Hematopoietic multipotent progenitor cell (in vitro differentiated cells): ENCODE results near the gene VWA5A. TPM values are rescaled to one million over a fixed set of nuclear protein-coding genes. Genes with fewer than 3 reads are reported as not detected.
"Not testable (repeated sequence)": the region's sequence is repeated elsewhere in the genome, so short reads cannot be mapped to it uniquely, and the experiment has no call there.

Experiments
- DNase-seq, 3 donors: peaks; one replicate each; pipeline ENCODE4 v3.0.0-alpha.2; 2011 to 2015; ENCODE audit warnings: low read depth in 2 of 3, low spot score in 2 of 3
- total RNA-seq: library from RNA; depleted of rRNA; stranded (reverse); fragments of >200 nt; gene quantifications from one replicate; pipeline ENCODE4 v1.2.3, GENCODE V29; 2012

VWA5A gene
- total RNA-seq, 1 donor = 19.1 TPM

DNA sequence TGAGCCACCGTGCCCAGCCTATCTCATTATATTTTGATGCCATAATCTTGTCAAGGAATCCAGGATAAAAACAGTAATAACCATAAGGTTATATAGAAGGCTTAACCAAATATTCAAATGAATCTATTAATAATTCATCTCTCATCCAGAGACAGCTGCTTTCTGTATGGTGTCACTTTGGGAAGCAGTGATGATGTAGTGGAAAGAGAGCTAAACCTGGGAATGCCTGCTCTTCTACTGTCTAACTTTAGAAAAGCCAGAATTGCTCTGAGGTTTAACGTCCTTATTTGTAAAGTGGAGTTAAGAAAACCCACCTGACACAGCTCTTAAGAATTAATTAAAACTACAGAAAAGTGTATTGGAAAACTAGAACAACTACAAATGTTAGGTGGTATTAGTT, 38.6 kb downstream of the VWA5A start:
- DNase-seq = no peak

DNA sequence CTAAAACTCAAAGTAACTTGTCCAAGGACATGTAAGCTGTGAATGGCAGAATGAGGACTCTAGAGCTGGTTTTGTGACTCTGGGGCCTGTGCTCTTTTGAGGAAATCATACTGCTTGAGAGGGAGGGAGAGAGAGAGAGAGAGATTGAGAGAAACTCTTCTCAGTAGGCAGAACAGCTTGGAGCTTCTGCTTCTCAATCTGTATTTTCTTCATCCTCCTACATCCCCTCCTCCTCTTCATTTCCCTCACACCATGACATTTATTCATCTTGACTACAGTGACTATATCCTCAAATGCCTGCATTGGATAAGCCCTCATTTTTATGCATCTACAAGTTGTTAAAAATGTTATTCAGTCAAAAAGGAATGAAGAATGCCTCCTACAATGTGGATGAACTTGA, 44.2 kb downstream of the VWA5A start:
- DNase-seq = no peak

DNA sequence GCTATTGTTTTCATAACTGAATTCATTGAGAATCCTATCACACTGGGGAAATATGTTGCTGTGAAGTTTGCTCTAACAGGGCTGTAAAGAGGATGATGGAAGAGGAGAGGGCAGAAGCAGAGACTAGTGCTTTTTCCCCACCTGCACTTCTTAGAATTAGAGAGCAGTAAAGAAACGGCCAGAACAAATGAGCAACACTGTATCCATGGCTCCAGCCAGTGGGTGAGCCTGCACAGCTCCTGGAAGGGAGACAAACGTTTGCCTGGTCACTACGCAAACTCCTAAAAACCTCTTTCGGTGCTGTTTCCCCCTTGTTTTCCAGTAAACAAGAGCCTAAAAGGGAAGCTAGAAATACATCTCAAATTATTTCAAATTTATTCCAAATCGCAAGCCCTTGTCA, 45.7 kb downstream of the VWA5A start:
- DNase-seq = no peak

GRCh38 chr11:124167826-124168231, 52.6 kb downstream of the VWA5A start:
- DNase-seq = no peak

DNA sequence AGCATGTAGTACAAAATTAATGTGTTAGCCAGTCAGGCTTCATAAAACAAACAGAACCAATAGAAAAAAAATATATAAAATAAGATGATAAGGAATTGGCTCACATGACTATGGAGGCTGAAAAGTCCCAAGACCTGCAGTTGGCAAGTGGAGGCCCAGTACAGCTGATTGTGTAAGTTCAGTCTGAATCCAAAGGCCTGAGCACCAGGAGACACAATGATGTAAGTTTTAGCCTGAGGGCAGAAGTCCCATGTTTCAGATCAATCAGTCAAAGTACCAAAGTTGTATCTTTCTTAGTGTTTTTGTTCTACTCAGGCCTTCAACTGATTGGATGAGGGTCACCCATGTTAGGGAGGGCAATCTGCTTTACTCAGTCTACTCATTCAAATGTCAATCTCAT, 53.5 kb downstream of the VWA5A start:
- no peak for DNase-seq

DNA sequence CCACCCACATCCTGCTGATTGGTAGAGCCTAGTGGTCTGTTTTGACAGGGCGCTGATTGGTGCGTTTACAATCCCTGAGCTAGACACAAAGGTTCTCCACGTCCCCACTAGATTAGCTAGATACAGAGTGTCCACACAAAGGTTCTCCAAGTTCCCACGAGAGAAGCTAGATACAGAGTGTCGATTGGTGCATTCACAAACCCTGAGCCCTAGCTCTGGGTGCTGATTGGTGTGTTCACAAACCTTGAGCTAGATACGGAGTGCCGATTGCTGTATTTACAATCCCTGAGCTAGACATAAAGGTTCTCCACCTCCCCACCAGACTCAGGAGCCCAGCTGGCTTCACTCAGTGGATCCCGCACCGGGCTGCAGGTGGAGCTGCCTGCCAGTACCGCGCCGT, 55.1 kb downstream of the VWA5A start:
- not testable (repeated sequence) for DNase-seq

GRCh38 chr11:124170801-124171586, 55.7 kb downstream of the VWA5A start:
- DNase-seq = no peak

DNA sequence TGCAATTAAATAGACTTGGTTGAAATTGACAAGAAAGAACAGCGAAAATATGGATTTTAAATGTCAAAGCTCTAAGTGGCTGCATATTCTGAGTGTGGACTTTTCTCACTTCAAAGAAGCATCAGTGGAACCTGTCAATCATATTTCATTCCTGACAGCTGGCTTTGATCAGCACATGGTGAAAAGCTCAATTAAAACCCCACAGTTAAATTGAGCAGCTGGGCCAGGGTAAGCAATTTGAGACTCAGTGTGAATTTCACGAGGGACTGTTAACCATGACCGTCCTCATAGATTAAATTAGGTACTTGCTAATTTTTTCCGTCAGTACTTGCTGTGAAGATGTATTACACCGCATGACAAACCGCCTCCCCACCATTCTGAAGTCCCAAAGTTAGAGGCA, 56.9 kb downstream of the VWA5A start:
- DNase-seq = no peak

DNA sequence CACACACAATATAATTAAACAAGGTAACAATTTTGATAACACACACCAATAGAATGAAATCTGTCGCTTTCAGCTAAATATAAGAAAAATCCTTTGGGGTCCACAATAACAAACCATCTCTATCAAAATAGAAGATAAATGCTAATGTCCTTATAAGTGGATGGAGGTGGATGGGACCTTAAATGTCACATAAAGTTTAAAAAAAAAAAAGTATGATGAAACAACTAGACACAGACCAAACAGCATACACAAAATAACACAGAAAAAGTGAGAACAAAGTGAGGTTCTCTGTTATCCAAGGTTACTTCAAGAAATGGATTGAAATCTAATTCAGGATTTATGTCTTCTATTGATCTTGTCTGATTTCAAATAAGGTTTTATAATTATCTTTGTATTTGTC, 57.3 kb downstream of the VWA5A start:
- no peak for DNase-seq

DNA sequence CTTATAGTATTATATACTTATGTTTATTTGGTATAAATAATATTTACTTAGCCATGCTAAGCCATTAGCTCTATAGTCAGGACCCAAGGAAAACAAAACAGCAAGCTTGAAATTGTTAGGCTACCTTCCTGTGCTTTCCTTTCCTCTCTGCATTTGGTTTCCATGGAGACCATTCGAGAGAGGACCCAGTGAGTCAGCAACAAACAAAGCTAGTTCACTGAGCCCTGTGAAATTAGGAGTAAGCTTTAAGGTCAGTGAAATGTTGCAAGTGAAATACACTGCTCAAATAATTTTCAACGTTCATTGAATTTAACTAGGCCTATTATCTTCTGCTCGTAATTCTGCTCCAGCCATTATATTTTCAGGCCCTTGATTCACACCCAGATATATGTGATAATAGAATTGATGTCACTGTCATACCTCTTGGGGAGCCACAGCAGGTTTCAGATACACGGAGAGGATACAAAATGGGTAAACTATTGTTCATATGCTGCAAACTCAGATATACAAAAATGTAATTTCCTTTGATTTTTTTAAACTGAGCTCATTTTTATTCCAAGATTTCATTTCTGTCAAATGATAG, 58.8 kb downstream of the VWA5A start:
- peak in 2 of 3 donors; percentile 44 to 73 for DNase-seq

DNA sequence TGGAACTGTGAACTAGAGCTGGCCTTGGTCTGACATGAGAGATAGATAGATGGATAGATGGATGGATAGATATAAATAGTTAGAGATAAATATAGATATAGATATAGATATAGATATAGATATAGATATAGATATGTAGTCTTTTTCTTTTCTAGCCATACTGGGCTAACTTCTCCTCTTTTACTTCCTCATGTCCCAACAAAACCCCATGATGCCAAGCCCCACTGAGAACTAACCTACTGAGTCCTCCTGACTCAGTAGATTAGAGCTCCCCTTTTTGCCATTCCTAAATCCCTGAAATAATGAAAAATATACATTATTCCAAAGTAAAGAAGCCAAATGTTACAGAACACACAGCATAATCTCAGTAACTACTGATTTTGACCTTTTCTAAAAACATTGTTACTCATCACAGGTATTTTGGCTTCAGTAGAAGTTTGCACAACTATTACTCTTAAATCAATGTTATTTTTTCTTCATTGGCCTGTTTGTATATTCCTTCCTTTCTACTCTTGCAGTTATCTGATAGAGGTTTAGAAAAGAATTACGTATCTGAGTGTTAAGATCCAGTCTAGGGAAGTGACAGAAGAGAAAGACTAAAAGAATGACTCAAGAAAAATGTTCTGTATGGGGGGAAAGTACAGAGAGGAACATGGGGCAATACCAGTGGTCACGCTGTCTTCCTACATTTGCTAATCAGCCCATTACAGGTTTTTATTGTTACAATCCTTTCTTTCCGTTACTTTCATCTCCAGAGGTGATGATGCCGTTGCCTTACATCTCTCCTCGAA, 61.9 kb downstream of the VWA5A start:
- DNase-seq = peak in 1 of 3 donors; percentile 19

DNA sequence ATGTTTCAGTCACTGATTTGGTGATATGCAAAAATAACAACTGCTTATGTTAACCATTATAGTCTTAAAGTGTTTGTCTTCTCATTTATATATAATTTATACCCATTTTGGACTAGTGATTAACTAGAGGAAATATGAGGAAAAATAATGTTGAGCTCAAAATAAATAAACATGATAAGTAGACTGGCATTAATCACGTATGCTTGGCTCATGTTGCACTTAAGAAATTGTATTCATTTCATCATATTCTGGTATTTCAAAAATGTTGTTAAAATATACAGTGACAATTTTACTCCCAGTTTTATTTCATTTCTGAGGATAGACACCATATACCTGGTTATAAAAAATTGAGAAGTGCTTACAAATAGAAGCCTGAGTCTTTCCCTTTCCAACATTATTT, 64.1 kb downstream of the VWA5A start:
- DNase-seq = no peak

- no peak for DNase-seq
Observed at GRCh38 chr11:124183068-124183467, 67.8 kb downstream of the VWA5A start, which contains the start of gene OR10D3. TSS of gene OR10D3 (plus strand) at chr11:124183345. CDS start at chr11:124185270, 1,925 bp downstream.

DNA sequence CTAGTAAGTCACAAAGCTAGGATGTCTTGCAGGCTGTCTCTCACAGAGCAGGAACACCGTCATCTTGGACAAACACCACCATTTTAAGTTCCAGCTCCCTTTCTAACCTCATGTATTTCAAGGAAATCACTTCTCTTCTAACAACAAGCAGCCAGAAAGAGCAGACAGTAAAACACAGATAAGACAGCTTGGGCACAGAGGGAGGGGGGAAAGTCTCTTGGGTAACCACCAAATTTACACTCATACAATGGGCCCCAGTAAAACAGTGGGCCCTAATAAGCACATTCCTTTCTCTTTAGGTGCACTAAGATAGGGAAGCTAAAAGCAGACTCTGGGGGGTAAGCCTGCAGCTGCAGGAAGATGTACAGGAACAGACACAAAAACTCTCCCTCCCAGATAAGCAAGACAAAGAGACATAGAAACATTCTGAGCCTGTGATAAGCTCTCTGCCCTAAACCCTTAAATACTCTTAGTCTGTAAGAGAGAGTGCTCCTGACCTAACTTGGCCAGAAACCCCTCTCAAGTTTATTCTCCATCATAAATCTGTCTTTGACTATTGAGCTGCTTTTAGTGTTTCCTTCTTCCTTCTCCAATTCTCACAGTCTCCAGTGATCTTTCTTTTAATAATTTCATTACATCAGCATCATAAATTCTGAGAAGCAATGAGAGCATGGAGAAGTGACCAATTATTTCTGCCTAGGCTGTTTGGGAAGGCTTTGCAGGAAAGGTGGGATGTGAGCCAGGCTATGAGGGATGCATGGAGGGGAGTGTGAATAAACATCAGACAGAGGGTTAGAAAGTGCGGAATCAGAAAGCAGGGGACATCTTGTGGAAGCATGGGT, 75.3 kb downstream of the VWA5A start:
- DNase-seq = peak in 1 of 3 donors; percentile 37

GRCh38 chr11:124193221-124194010, 78.2 kb downstream of the VWA5A start:
- DNase-seq = peak in 1 of 3 donors; percentile 26

DNA sequence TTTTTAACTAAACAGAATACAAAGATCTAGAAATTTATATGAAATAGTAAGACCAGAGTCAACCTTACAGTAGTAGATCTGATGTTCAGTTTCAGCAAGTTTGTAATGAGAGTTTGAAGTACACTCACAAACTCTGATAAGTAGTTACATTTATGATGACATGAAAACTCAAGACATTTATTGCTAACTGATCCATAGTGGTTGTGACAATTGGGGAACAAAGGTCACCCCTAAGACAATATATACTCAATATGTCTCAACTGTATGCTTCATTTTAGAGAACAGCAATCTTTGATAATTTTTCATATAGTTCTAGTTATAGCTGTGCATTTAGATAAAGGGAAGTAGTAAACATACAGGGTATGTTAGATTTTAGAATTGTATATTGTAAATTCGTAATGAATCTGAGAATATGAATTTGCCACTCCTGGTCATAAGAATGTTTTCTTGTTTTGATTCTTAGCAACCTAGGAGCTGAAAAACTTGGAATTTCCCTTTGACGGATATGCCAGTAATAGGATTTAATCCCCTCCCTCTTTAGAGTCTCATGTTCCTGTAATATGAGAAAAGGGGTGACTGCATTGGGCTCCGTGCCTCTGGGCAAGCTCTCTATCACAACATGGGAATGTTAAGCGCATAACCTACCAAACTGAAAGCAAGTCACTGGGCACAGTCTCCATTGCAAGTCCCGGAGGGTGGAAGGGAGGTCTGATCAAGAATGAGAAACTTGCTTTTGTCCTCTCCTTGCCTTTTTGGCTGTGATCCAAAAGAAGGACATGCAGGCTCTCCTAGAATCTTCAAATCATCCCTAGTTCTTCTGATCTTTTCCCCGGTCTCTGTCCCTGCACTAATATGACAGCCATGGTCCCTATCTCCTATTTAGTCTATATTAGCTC, 79.3 kb downstream of the VWA5A start:
- DNase-seq = no peak

DNA sequence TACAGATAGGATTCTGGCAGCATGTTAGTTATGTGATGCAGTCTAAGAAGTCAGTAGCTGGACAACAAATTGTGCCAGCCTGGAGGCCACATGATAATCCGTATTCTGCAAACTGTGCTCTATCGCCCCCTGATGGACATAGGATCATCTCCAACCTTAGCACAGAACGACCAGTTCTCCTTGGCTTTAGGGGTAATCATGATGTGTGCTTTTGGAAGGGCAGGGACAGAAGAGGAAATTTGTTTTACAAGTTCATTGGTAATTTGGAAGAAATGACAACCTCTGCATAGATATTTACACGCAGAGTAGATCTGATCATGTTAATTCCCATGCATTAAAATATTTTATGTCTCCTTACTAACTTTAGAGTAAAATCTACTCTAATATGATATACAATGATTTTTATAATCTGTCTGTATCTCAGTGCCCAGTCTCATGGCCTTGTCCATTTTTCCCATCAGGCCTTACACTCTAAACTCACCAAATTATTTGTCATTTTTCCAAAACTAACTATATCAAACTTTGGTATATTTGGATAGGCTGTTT, 80.0 kb downstream of the VWA5A start:
- peak; percentile 1 to 74 (median 52) for DNase-seq
